MM.1S (cell line): Measurements from ENCODE around the gene COX10.

Source experiments
- CTCF ChIP-seq: fragments of 300-600 bp; sonication (generic); IDR thresholded peaks from 2 replicates; pipeline ENCODE4 v1.5.1; 2016; ENCODE audit warnings: antibody characterized with exemption, low read length, mixed read lengths
- EZH2 ChIP-seq: fragments of 300-600 bp; sonication (generic); optimal IDR thresholded peaks from 2 replicates; pipeline ENCODE3; 2017; ENCODE audit warnings: low read depth, mild to moderate bottlenecking, antibody characterized with exemption, low read length, mixed read lengths

DNA sequence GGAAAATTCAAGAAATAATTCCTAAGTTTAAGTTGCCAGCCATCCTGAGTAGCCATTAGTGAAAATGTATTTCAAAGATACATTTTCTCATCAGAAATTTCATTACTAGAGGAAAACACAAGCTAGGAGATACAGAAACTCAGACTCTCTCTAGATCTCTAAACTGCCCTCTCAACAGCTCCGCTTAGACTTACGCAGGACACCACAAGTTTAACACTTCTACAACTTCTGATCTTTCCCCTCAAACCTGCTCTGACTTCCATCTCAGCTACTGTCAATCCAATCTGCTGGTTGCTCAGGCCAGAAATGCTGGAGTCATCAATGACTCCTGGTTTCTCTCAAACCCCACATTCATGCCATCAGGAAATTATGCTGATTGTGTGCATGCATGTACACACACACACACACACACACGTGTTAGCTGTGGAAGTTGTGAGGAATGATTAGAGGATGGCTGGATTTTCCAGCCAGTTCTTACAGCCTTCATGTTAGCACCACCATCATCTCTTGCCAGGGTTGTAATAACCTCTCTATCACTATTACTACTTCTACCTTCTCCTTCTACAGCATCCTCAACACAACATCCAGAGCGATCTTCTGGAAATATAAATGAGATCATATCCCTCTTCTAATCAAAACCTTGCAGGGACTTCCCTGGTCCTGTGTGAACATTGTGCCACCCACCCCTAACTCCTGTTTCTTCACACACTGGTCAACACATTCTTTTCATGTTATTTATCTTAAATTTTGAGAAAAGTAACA is 47.1 kb downstream of the COX10 start:
- TF ChIP-seq CTCF (no peak), EZH2 (no peak)
